ENCODE measurements around the gene FRRS1.

The FRRS1 gene

GRCh38 chr1:99672530-99673213, 93.8 kb downstream of the FRRS1 start:
- no peak for TF ChIP-seq CTCF (IDR thresholded peaks at IDR 0.05; ENCODE audit: extremely low read depth, missing control alignments)
- DNase-seq (ENCODE audit: low spot score), result no peak

- no peak for DNase-seq (ENCODE audit: low spot score)
- no peak for TF ChIP-seq CTCF (IDR thresholded peaks at IDR 0.05; ENCODE audit: extremely low read depth, missing control alignments)
Measured at GRCh38 chr1:99672038-99672437, 94.4 kb downstream of the FRRS1 start.

GRCh38 chr1:99670583-99670982, 95.9 kb downstream of the FRRS1 start:
- TF ChIP-seq CTCF (IDR thresholded peaks at IDR 0.05; ENCODE audit: extremely low read depth, missing control alignments), result no peak
- no peak for DNase-seq (ENCODE audit: low spot score)

GRCh38 chr1:99669821-99670220, 96.6 kb downstream of the FRRS1 start:
- TF ChIP-seq CTCF (IDR thresholded peaks at IDR 0.05; ENCODE audit: extremely low read depth, missing control alignments), result no peak
- DNase-seq (ENCODE audit: low spot score), result no peak

- DNase-seq (ENCODE audit: low spot score), result no peak
- TF ChIP-seq CTCF (IDR thresholded peaks at IDR 0.05; ENCODE audit: extremely low read depth, missing control alignments), result no peak
Measured at GRCh38 chr1:99669376-99669775, 97.1 kb downstream of the FRRS1 start.

GRCh38 chr1:99665212-99665611, 101.2 kb downstream of the FRRS1 start:
- TF ChIP-seq CTCF (IDR thresholded peaks at IDR 0.05; ENCODE audit: extremely low read depth, missing control alignments), result no peak
- no peak for DNase-seq (ENCODE audit: low spot score)

GRCh38 chr1:99663501-99663900, 102.9 kb downstream of the FRRS1 start:
- no peak for DNase-seq (ENCODE audit: low spot score)
- no peak for TF ChIP-seq CTCF (IDR thresholded peaks at IDR 0.05; ENCODE audit: extremely low read depth, missing control alignments)

Data from GM20000 (cell line).